GM12878 (cell line): ENCODE measurements around the gene SUSD1. TPM values are rescaled to one million over a fixed set of nuclear protein-coding genes. Genes with fewer than 3 reads are reported as not detected.

Experiments used
- BRCA1 ChIP-seq: IDR thresholded peaks from 2 replicates; pipeline ENCODE4 v1.6.1; 2011; ENCODE audit warnings: low read depth, low read length, improper control_type of control experiment
- ELK1 ChIP-seq: IDR thresholded peaks from 2 replicates; pipeline ENCODE4 v1.6.1; 2012; ENCODE audit warnings: low read depth, low read length, improper control_type of control experiment
- FOS ChIP-seq: IDR thresholded peaks from 3 replicates; pipeline ENCODE4 v1.6.1; 2011; ENCODE audit warnings: borderline replicate concordance; ENCODE audit not compliant: insufficient read length; ENCODE audit errors: extremely low read depth
- FOXM1 ChIP-seq: IDR thresholded peaks from 2 replicates; pipeline ENCODE4 v1.6.1; 2012; ENCODE audit warnings: low read depth, mild to moderate bottlenecking, inconsistent platforms, low read length, moderate library complexity
- HCFC1 ChIP-seq: fragments of 150-350 bp; IDR thresholded peaks from 2 replicates; pipeline ENCODE4 v1.6.1; 2014; ENCODE audit warnings: low read length
- HDAC2 ChIP-seq: fragments of 200-600 bp; sonication (generic); IDR thresholded peaks from 2 replicates; pipeline ENCODE4 v1.6.1; 2017
- JUND ChIP-seq: IDR thresholded peaks from 2 replicates; pipeline ENCODE4 v1.6.1; 2012; ENCODE audit warnings: low read depth, mild to moderate bottlenecking, low read length, improper control_type of control experiment, moderate library complexity
- NFYB ChIP-seq: IDR thresholded peaks from 2 replicates; pipeline ENCODE4 v1.6.1; 2011; ENCODE audit warnings: low read depth, mild to moderate bottlenecking, low read length, improper control_type of control experiment, moderate library complexity; ENCODE audit not compliant: insufficient read depth
- NR2F1 ChIP-seq: fragments of 450-650 bp; conservative IDR thresholded peaks from 2 replicates; pipeline ENCODE4 v1.6.1; 2017; ENCODE audit warnings: mild to moderate bottlenecking
- PML ChIP-seq: IDR thresholded peaks from 2 replicates; pipeline ENCODE4 v1.6.1; 2012; ENCODE audit warnings: low read length, inconsistent platforms
- POLR2A ChIP-seq: IDR thresholded peaks from 2 replicates; pipeline ENCODE4 v1.6.1; 2011; ENCODE audit warnings: low read depth, mild to moderate bottlenecking, low read length
- RELA ChIP-seq: fragments of 450-650 bp; IDR thresholded peaks from 2 replicates; pipeline ENCODE4 v1.8.0; 2014; ENCODE audit warnings: borderline replicate concordance; ENCODE audit not compliant: partially characterized antibody
- SIN3A ChIP-seq: IDR thresholded peaks from 2 replicates; pipeline ENCODE4 v1.6.1; 2012; ENCODE audit warnings: low read depth, low read length, improper control_type of control experiment
- SIX5 ChIP-seq: IDR thresholded peaks from 2 replicates; pipeline ENCODE4 v1.6.1; 2011; ENCODE audit warnings: mild to moderate bottlenecking, low read depth, low read length, moderate library complexity; ENCODE audit not compliant: severe bottlenecking
- SPI1 ChIP-seq: IDR thresholded peaks from 2 replicates; pipeline ENCODE4 v1.6.1; 2011; ENCODE audit warnings: low read depth, mild to moderate bottlenecking, low read length, moderate library complexity, borderline replicate concordance; ENCODE audit not compliant: insufficient read depth
- TCF7 ChIP-seq: IDR thresholded peaks from 2 replicates; pipeline ENCODE4 v1.6.1; 2014; ENCODE audit warnings: antibody characterized with exemption, borderline replicate concordance
- ZNF274 ChIP-seq: IDR thresholded peaks from one replicate; pipeline ENCODE4 v1.8.0; 2011; ENCODE audit not compliant: insufficient read length, insufficient read depth
- ZNF384 ChIP-seq: IDR thresholded peaks from 2 replicates; pipeline ENCODE4 v1.6.1; 2012; ENCODE audit warnings: low read depth, mild to moderate bottlenecking, low read length, improper control_type of control experiment, borderline replicate concordance
- polyA plus RNA-seq, 11 experiments: library from polyadenylated mRNA; depleted of rRNA in 4 of 11; unstranded in 6 of 11; stranded (reverse) in 5 of 11; fragments of >200 nt; fragmentation: Nextera tagmentation in 4 of 11; fragmentation: Illumina TruSeq in 1 of 11; extraction: Ambion mirVana in 4 of 11; extraction: Trizol in 1 of 11; gene quantifications; 1 replicate in 1 of 11; 2 replicates in 10 of 11; pipeline versions ENCODE4 v1.2.1 to v1.2.3, GENCODE V29; 2011 to 2016; ENCODE audit warnings: inconsistent platforms in 2 of 11, missing spikeins in 2 of 11, low read depth in 1 of 11
- total RNA-seq, 4 experiments: library from RNA; depleted of rRNA in 3 of 4; stranded (reverse); fragments of >200 nt in 3 of 4; fragmentation: Illumina TruSeq in 1 of 4; extraction: Trizol in 1 of 4; gene quantifications; 2 replicates each; pipeline versions ENCODE4 v1.2.1 to v1.2.3, GENCODE V29; 2013 to 2021
- TF ChIP-seq, protein P1 (sequence below), 3 experiments: IDR thresholded peaks in 2 of 3; conservative IDR thresholded peaks in 1 of 3; 2 replicates each; pipeline ENCODE4 v1.5.1; 2011; ENCODE audit warnings: low read depth in 3 of 3, low read length in 3 of 3, mild to moderate bottlenecking in 3 of 3, control low read depth in 2 of 3, moderate library complexity in 2 of 3, inconsistent platforms in 1 of 3, mixed read lengths in 1 of 3; ENCODE audit not compliant: control insufficient read depth in 2 of 3, insufficient read depth in 1 of 3; ENCODE audit errors: extremely low read depth in 1 of 3
- TF ChIP-seq, protein P2 (sequence below): IDR thresholded peaks from 2 replicates; pipeline ENCODE4 v1.6.1; 2011; ENCODE audit warnings: low read depth, low read length, improper control_type of control experiment, borderline replicate concordance
- TF ChIP-seq, protein P3 (sequence below): fragments of 450-650 bp; IDR thresholded peaks from 2 replicates; pipeline ENCODE4 v1.6.1; 2016; ENCODE audit warnings: mild to moderate bottlenecking

The SUSD1 gene
- total and polyA plus RNA-seq, 10 of the 15 experiments (the other 5 are each of a cell fraction or from before 2014, with no cell fraction given) = 6.7 to 20.8 (median 13.2) TPM

DNA sequence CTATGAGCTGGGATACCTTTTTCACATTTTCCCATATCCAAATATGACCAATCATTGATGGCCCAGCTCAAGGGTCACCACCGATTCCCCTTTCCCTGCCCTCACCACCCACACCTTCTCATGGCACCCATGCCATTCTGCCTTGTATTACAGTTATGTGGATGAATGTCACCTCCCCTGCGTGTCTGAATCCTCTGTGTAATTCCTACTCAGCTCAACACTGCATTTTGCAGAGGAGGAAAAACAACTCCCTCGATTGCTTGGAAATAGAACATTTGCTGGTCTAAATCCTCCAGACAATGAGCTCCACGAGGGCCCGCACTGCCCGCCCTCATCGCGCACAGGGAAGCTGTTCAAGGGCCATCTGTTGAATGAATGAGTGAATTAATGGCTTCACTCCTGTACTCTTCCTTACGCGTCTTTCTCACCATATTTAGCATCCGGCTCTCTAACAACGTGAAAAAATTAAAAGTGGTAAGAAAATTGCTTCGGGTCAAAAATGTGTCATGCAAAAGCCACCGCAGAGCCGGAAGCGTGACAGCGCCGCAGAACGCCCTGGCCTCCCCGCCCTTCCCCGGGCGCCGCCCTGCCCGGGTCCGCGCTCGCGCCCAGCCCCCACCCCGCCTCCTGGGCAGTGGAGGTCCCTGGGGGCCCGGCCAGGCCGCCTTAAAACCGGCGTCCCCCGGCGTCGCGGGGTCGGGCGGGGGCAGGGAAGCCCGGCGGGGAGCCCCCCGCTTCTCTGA is 704 bp downstream of the SUSD1 start (continued):
- TF ChIP-seq, protein P1, sequence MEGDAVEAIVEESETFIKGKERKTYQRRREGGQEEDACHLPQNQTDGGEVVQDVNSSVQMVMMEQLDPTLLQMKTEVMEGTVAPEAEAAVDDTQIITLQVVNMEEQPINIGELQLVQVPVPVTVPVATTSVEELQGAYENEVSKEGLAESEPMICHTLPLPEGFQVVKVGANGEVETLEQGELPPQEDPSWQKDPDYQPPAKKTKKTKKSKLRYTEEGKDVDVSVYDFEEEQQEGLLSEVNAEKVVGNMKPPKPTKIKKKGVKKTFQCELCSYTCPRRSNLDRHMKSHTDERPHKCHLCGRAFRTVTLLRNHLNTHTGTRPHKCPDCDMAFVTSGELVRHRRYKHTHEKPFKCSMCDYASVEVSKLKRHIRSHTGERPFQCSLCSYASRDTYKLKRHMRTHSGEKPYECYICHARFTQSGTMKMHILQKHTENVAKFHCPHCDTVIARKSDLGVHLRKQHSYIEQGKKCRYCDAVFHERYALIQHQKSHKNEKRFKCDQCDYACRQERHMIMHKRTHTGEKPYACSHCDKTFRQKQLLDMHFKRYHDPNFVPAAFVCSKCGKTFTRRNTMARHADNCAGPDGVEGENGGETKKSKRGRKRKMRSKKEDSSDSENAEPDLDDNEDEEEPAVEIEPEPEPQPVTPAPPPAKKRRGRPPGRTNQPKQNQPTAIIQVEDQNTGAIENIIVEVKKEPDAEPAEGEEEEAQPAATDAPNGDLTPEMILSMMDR (IDR thresholded peaks at IDR 0.05 in 2 of 3, conservative IDR thresholded peaks at IDR 0.05 in 1 of 3; ENCODE audit: control insufficient read depth in 2 of 3, extremely low read depth in 1 of 3, insufficient read depth in 1 of 3, low read depth in 3 of 3, low read length in 3 of 3) = no peak
- TF ChIP-seq, protein P2, sequence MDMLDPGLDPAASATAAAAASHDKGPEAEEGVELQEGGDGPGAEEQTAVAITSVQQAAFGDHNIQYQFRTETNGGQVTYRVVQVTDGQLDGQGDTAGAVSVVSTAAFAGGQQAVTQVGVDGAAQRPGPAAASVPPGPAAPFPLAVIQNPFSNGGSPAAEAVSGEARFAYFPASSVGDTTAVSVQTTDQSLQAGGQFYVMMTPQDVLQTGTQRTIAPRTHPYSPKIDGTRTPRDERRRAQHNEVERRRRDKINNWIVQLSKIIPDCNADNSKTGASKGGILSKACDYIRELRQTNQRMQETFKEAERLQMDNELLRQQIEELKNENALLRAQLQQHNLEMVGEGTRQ = no peak
- peak; percentile 59; the same call in 1 of the 2 replicates for TF ChIP-seq ZNF384
- TF ChIP-seq SPI1 = no peak
- no peak for TF ChIP-seq SIN3A
- TF ChIP-seq NR2F1 = peak; percentile 57
- no peak for TF ChIP-seq FOS
- no peak for TF ChIP-seq RELA
- TF ChIP-seq ELK1 = no peak; the same call in 1 of the 2 replicates
- TF ChIP-seq ZNF274 = no peak
- peak; percentile 38 for TF ChIP-seq POLR2A
- no peak for TF ChIP-seq BRCA1
- TF ChIP-seq NFYB = no peak
- no peak for TF ChIP-seq JUND
- TF ChIP-seq, protein P3, sequence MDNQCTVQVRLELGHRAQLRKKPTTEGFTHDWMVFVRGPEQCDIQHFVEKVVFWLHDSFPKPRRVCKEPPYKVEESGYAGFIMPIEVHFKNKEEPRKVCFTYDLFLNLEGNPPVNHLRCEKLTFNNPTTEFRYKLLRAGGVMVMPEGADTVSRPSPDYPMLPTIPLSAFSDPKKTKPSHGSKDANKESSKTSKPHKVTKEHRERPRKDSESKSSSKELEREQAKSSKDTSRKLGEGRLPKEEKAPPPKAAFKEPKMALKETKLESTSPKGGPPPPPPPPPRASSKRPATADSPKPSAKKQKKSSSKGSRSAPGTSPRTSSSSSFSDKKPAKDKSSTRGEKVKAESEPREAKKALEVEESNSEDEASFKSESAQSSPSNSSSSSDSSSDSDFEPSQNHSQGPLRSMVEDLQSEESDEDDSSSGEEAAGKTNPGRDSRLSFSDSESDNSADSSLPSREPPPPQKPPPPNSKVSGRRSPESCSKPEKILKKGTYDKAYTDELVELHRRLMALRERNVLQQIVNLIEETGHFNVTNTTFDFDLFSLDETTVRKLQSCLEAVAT = no peak
- TF ChIP-seq TCF7 = no peak
- TF ChIP-seq HDAC2 = no peak
- no peak for TF ChIP-seq SIX5
- no peak; the same call in 1 of the 2 replicates for TF ChIP-seq PML
- no peak for TF ChIP-seq FOXM1
- no peak for TF ChIP-seq HCFC1
